H54 (cell line): ENCODE measurements around the gene SIDT2.
"Not testable (repeated sequence)": the region's sequence is repeated elsewhere in the genome, so short reads cannot be mapped to it uniquely, and the experiment has no call there.

Experiments used
- DNase-seq: peaks from one replicate; pipeline ENCODE4 v3.0.0; 2011; ENCODE audit warnings: low spot score, mixed read lengths; ENCODE audit not compliant: insufficient read length
- FAIRE-seq: peaks from 3 replicates; lab custom pipeline; 2011; peaks lifted over from hg19 to GRCh38; lab: Jason Lieb, UNC
- POLR2A ChIP-seq: IDR thresholded peaks from 2 replicates; pipeline ENCODE4 v1.6.1; 2011; ENCODE audit warnings: low read depth, mild to moderate bottlenecking, low read length

The SIDT2 gene

GRCh38 chr11:117199053-117199915 lies 20.7 kb downstream of the SIDT2 start, which contains the start of gene TAGLN:
TSS of gene TAGLN (plus strand) at chr11:117199370. CDS start at chr11:117203014, 3,644 bp downstream.
- DNase-seq (no peak), FAIRE-seq (no peak)

GRCh38 chr11:117199916-117200812 lies 21.6 kb downstream of the SIDT2 start:
- no peak for TF ChIP-seq POLR2A
- FAIRE-seq (no peak), DNase-seq (no peak)

More at GRCh38 chr11:117199053-117199915, 20.7 kb downstream of the SIDT2 start, which contains the start of gene TAGLN:
- TF ChIP-seq POLR2A, result no peak

GRCh38 chr11:117200813-117201657 lies 22.5 kb downstream of the SIDT2 start:
- DNase-seq, result no peak
- TF ChIP-seq POLR2A, result no peak
- no peak for FAIRE-seq

GRCh38 chr11:117201658-117202305 lies 23.2 kb downstream of the SIDT2 start:
- no peak for TF ChIP-seq POLR2A
- FAIRE-seq, result no peak
- DNase-seq, result no peak

- no peak for DNase-seq
- no peak for FAIRE-seq
Measured at GRCh38 chr11:117202386-117203068, 24.0 kb downstream of the SIDT2 start.

GRCh38 chr11:117203069-117203407 lies 24.5 kb downstream of the SIDT2 start:
- TF ChIP-seq POLR2A, result no peak
- FAIRE-seq, result no peak
- no peak for DNase-seq

More at GRCh38 chr11:117202386-117203068, 24.0 kb downstream of the SIDT2 start:
- no peak for TF ChIP-seq POLR2A

- FAIRE-seq (no peak), DNase-seq (no peak)
- TF ChIP-seq POLR2A, result no peak
Measured at GRCh38 chr11:117204283-117205080, 25.9 kb downstream of the SIDT2 start.

GRCh38 chr11:117205211-117205818 lies 26.8 kb downstream of the SIDT2 start:
- no peak for TF ChIP-seq POLR2A
- FAIRE-seq (no peak), DNase-seq (no peak)

GRCh38 chr11:117206111-117206510 lies 27.6 kb downstream of the SIDT2 start:
- not testable (repeated sequence) for DNase-seq, FAIRE-seq

- DNase-seq, result not testable (repeated sequence)
- peak; percentile 88 for FAIRE-seq
Measured at GRCh38 chr11:117206859-117207258, 28.3 kb downstream of the SIDT2 start.

- FAIRE-seq, DNase-seq: not testable (repeated sequence)
Measured at GRCh38 chr11:117207481-117207880, 28.9 kb downstream of the SIDT2 start.

- FAIRE-seq, DNase-seq: not testable (repeated sequence)
Measured at GRCh38 chr11:117208710-117209109, 30.2 kb downstream of the SIDT2 start.

GRCh38 chr11:117209351-117210125 lies 31.0 kb downstream of the SIDT2 start:
- DNase-seq, FAIRE-seq: not testable (repeated sequence)
